Activated naive CD4-positive, alpha-beta T cell (primary cell): ENCODE data around the gene B4GAT1.

Source experiments
- DNase-seq, 4 experiments: peaks; one replicate each; lab custom pipeline; 2025; lab: John Stamatoyannopoulos, UW

Gene B4GAT1

GRCh38 chr11:66309475-66309874, 38.0 kb downstream of the B4GAT1 start:
- no peak for DNase-seq

GRCh38 chr11:66302656-66303055, 44.8 kb downstream of the B4GAT1 start:
- DNase-seq, result no peak

GRCh38 chr11:66299186-66299585, 48.2 kb downstream of the B4GAT1 start:
- DNase-seq, result no peak

GRCh38 chr11:66297610-66298009, 49.8 kb downstream of the B4GAT1 start:
- no peak for DNase-seq
